A549 treated with DMSO at 1 μM for 4 hours (cell line): Measurements from ENCODE around the gene TAPBPL. TPM values are rescaled to one million over a fixed set of nuclear protein-coding genes. Genes with fewer than 3 reads are reported as not detected.

Experiments
- total RNA-seq: library from RNA; stranded (reverse); fragments of 200-300 nt; extraction: Qiagen RNA extraction; gene quantifications from 5 replicates; pipeline ENCODE4 v1.2.3, GENCODE V29; 2022; ENCODE audit warnings: low read depth

The TAPBPL gene, protein sequence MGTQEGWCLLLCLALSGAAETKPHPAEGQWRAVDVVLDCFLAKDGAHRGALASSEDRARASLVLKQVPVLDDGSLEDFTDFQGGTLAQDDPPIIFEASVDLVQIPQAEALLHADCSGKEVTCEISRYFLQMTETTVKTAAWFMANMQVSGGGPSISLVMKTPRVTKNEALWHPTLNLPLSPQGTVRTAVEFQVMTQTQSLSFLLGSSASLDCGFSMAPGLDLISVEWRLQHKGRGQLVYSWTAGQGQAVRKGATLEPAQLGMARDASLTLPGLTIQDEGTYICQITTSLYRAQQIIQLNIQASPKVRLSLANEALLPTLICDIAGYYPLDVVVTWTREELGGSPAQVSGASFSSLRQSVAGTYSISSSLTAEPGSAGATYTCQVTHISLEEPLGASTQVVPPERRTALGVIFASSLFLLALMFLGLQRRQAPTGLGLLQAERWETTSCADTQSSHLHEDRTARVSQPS
- total RNA-seq, result 2.8 to 4.5 TPM (median 3.7 TPM) in 5 replicates

DNA sequence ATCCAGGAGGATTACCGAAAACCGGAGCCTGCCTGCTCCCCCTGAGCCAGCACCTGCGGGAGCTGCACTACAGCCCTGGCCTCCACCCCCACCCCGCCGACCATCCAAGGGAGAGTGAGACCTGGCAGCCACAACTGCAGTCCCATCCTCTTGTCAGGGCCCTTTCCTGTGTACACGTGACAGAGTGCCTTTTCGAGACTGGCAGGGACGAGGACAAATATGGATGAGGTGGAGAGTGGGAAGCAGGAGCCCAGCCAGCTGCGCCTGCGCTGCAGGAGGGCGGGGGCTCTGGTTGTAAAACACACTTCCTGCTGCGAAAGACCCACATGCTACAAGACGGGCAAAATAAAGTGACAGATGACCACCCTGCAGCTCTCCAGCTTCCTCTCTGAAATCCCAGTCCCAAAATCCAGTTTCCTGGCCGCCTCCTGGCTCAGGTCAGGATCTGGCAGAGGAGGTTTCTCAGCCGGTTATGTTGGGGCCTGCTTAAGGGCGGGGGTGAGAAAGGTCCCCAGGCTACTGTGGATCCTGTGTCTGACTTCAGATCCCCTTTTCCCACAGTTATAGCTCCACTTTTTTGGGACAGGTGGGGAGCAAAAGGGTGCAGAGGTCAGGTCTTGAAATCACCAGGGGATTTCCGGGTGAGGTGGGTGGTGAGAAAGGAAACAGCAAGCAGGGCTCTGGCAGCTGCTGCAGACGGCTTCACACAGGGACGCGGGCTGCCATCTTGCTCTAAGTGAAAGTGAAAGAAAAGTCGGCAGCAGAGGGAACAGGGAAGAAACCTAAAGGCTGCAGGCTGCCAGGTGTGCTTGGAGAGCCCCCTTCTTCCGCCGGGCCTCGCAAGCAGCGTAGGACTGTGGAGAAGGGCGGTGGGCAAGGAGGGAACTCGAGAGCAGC, at the start of gene TAPBPL:
TAPBPL (plus strand) TSS at position 695 of the 897 bp plus-strand sequence. CDS start 207 bp downstream, outside the sequence.

DNA sequence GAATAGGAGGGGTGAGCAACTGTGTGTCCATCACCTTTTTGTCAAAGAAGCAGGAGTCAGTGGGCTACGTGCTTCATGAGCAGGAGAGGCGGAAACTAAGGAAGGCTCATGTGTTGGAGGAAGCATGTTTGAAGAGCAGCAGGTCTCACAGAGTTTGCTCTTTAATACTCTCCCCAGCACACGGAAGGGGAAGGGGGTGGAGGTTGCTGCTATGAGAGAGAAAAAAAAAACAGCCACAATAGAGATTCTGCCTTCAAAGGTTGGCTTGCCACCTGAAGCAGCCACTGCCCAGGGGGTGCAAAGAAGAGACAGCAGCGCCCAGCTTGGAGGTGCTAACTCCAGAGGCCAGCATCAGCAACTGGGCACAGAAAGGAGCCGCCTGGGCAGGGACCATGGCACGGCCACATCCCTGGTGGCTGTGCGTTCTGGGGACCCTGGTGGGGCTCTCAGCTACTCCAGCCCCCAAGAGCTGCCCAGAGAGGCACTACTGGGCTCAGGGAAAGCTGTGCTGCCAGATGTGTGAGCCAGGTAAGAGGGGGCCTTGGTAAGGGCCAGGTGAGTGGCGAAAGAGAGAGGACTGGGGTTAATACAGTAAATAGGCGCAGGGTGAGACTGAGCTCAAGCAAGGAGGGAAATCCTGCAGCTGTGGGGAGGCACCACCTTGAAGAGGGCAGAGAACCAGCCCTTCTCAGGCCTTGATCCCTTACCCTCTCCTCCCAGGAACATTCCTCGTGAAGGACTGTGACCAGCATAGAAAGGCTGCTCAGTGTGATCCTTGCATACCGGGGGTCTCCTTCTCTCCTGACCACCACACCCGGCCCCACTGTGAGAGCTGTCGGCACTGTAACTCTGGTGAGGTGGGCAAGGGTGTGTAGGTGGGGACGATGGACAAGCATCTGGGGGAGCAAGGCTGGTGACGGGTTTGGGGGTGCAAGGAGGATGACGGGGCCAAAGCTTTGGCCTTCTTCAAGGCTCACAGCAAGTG, 6.8 kb upstream of the TAPBPL start, which contains the start of gene CD27:
CD27 (plus strand) TSS at position 252 of the 985 bp plus-strand sequence; CDS start at position 393, 141 bp downstream.

DNA sequence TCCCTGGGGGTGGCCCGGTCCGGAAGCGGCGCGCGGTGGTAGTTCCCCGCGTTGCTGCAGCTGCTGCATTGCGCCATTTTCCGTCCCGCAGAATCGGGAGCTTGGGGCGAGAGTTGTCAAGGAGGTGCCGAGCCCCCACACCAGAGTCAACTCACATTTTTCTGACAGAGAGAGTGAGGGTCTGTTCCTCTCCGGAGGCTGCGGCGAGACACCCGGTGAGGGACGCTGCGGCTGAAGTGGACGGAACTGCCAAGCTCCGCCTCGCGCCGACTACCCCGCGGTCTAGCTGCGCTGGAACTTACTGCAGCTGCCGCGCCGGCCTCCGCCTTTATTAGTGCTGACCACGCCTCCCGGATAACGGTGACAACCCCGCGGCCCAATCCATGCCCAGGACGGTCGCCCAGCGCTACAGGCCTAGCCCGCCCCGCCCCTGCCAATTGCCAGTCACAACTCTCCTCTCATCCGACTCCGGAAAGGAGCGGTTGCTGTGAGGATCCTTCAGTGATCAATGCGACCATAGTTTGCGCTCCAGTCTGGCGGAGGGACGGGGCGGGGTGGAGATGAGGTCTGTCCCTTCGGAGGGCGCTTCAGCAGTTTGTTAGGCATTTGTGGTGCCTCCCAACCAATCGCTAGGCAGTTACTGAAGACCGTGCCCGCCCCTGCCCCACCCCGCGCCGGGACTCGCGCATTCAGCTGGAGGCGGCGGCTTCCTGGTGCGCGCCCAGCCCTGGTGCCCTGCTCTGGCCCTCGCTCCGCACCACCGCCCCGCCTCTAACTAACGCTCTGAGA, 18.7 kb downstream of the TAPBPL start, which contains the start of gene VAMP1:
VAMP1 (minus strand) TSS at position 303 of the 789 bp plus-strand sequence; CDS start at position 157, 146 bp downstream.

DNA sequence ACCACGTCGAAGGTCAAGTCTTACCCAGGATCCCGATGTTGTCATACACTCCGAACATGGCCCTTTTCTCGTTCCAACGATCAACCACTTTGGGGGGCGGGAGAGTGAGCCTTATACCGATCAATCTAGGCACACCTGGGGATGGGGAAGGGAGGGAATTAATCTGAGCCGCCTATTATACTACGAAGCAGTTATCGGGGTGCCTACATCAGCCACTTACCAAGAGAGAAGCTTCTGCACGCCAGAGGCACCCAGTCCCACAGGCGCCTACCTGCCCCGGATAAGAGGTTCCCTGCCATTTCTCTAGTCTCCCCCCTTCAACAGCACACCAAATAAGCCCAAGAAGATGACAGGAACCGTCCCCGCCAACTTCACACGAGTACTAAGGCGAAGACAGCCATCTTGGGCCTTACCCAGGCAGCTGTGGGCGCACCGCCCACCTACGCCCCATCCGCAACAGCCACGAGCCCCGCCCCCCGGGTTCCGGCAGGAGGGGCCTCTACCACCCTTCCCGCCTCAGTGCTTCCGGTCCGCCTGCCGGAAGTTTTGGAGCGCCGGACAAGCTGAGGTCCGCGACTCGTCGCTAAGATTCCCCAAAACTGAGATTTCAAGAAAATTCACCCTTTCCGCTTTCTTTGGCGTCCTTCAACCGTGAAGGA, 41.1 kb downstream of the TAPBPL start, which contains the start of gene MRPL51:
MRPL51 (minus strand) TSS at position 425 of the 659 bp plus-strand sequence; CDS start at position 299, 126 bp downstream.

DNA sequence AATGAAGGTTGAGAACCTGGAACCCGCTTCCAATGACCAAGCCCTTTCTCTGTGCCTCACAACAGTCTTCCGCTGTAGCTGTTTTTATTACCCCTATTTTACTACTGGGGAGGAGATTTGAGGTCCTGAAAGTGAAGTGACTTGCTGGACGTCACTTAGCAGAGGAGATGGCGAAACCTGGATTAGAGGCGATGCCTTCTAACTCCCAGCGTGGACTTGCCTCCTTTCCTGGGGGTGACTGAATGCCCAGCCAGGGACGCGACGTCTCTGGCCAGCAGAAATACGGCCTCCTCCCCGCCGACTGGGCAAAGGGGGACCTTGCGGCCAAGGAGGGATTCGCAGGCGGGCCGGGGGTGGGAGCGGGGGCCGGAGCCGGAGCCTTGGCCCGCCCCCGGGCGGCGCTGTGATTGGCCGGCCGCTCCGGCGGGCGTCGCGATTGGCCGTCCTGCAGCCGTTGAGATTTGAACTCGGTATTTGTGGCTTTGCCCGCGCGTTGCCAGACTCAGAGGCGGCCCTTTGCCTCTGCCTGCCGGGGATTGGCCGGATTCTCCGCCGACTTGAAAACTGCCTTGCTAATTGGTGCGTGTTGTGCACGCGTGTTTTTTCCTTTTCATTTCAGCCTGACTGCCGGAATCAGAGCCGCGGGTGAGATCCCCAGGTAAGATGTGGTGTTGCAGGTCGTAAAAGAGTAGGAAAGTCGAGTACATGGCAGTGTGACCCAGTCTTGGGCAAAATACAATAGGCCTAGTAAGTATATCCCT, 41.8 kb downstream of the TAPBPL start, which contains the start of gene NCAPD2:
NCAPD2 (plus strand) TSS at position 606 of the 761 bp plus-strand sequence. CDS start 997 bp downstream, outside the sequence.

Other genes with a start within 250 kb of the TAPBPL start
- gene PLEKHG6, start 141.4 kb upstream of the TAPBPL start, total RNA-seq, result 0.07 to 0.31 TPM (median 0.20 TPM) in 5 replicates
- gene TNFRSF1A, start 110.0 kb upstream of the TAPBPL start, total RNA-seq, result 331 to 652 TPM (median 399 TPM) in 5 replicates
- gene SCNN1A, start 76.5 kb upstream of the TAPBPL start, total RNA-seq, result 3.9 to 5.3 TPM (median 4.0 TPM) in 5 replicates
- 165 to 195 TPM (median 177 TPM) in 5 replicates for gene LTBR, start 67.9 kb upstream of the TAPBPL start, total RNA-seq
- gene CD27, start 7.1 kb upstream of the TAPBPL start, total RNA-seq, result not detected in 5 replicates
- 9.3 to 12.7 TPM (median 11.5 TPM) in 5 replicates for gene VAMP1, start 18.6 kb downstream of the TAPBPL start, total RNA-seq
- 295 to 330 TPM (median 316 TPM) in 5 replicates for gene MRPL51, start 41.2 kb downstream of the TAPBPL start, total RNA-seq
- 66.6 to 79.8 TPM (median 73.5 TPM) in 5 replicates for gene NCAPD2, start 42.1 kb downstream of the TAPBPL start, total RNA-seq
- 7,428 to 9,230 TPM (median 8,815 TPM) in 5 replicates for gene GAPDH, start 82.5 kb downstream of the TAPBPL start, total RNA-seq
- 2.3 to 3.1 TPM (median 2.7 TPM) in 5 replicates for gene IFFO1, start 104.0 kb downstream of the TAPBPL start, total RNA-seq
- 105 to 121 TPM (median 110 TPM) in 5 replicates for gene NOP2, start 116.2 kb downstream of the TAPBPL start, total RNA-seq
- gene CHD4, start 155.3 kb downstream of the TAPBPL start, total RNA-seq, result 66.0 to 80.0 TPM (median 71.6 TPM) in 5 replicates
- gene LPAR5, start 183.9 kb downstream of the TAPBPL start, total RNA-seq, result 0.38 to 0.71 TPM (median 0.53 TPM) in 5 replicates
- gene ACRBP, start 195.4 kb downstream of the TAPBPL start, total RNA-seq, result 0.21 to 0.34 TPM (median 0.23 TPM) in 3 of 5 replicates, not detected in the others
- gene ING4, start 211.1 kb downstream of the TAPBPL start, total RNA-seq, result 13.5 to 18.2 TPM (median 15.7 TPM) in 5 replicates
- 55.6 to 67.7 TPM (median 63.0 TPM) in 5 replicates for gene ZNF384, start 237.3 kb downstream of the TAPBPL start, total RNA-seq
- 0.58 to 1.6 TPM (median 0.96 TPM) in 5 replicates for gene PIANP, start 248.8 kb downstream of the TAPBPL start, total RNA-seq